ENCODE results near the gene GALNT11. TPM values are rescaled to one million over a fixed set of nuclear protein-coding genes. Genes with fewer than 3 reads are reported as not detected.
"Not testable (repeated sequence)": the region's sequence is repeated elsewhere in the genome, so short reads cannot be mapped to it uniquely, and the experiment has no call there.

The GALNT11 gene
- total RNA-seq, 1 donor from 2014 or later = 23.0 TPM

DNA sequence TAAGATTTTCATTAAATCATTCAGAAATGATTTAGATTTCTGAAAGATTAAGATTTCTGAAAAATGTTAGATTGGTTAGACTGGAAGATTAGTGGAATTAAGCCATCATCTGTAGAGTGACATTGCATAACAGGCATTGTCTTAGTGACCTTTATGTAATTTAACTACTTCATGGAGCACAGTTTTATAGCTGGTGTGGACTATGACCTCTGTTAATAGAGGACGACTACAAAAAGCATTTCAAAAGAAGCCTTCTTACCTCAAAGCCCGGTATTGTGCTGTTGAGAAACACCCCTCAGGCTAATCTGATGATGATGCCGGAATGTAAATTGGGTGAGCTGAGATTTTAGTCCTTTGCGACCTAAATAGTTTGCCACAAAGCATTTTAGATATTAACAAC lies 55.6 kb downstream of the GALNT11 start:
- FAIRE-seq (no peak), DNase-seq (ENCODE audit: low read depth) (no peak)
- no peaks in the 10 kb centered on the region for H3K9me3 Mint-ChIP-seq (ENCODE audit: unreplicated experiment)
- no peak overlapping the region for H3K4me3 ChIP-seq (ENCODE audit: insufficient read depth, low read depth, low read length)
- H2AFZ ChIP-seq (ENCODE audit: low read depth, low read length) = no peak overlapping the region
- H4K20me1 ChIP-seq (ENCODE audit: insufficient read depth, low read length) = peaks cover 18% of the 10 kb centered on the region
- H3K9ac ChIP-seq (ENCODE audit: low read length) = no peak overlapping the region
- H3K4me1 ChIP-seq (ENCODE audit: insufficient read depth, low read length) = no peaks in the 10 kb centered on the region
- peaks cover 4% of the 10 kb centered on the region for H3K79me2 ChIP-seq (ENCODE audit: insufficient read depth, low read length)
- H3K27me3 ChIP-seq (ENCODE audit: insufficient read depth, low read length) = no peaks in the 10 kb centered on the region
- no peaks in the 10 kb centered on the region for H3K27me3 Mint-ChIP-seq (ENCODE audit: low read depth, unreplicated experiment)
- peaks cover 19% of the 10 kb centered on the region for H3K4me1 Mint-ChIP-seq (ENCODE audit: low read depth, unreplicated experiment)
- no peak for TF ChIP-seq EZH2 (IDR thresholded peaks at IDR 0.05; ENCODE audit: insufficient read depth, low read length)
- H3K4me3 Mint-ChIP-seq (ENCODE audit: unreplicated experiment) = no peak overlapping the region
- H3K27ac Mint-ChIP-seq (ENCODE audit: unreplicated experiment) = no peak overlapping the region
- H3K27ac ChIP-seq (ENCODE audit: low read depth, low read length) = no peak overlapping the region
- no peak overlapping the region for H3K4me2 ChIP-seq (ENCODE audit: low read length)
- H3K36me3 Mint-ChIP-seq (ENCODE audit: low read depth, unreplicated experiment) = peaks cover 1% of the 10 kb centered on the region
- H3K9me3 ChIP-seq (ENCODE audit: insufficient read depth, low read depth, low read length) = no peaks in the 10 kb centered on the region
- no peaks in the 10 kb centered on the region for H3K36me3 ChIP-seq (ENCODE audit: insufficient read depth, low read length)

DNA sequence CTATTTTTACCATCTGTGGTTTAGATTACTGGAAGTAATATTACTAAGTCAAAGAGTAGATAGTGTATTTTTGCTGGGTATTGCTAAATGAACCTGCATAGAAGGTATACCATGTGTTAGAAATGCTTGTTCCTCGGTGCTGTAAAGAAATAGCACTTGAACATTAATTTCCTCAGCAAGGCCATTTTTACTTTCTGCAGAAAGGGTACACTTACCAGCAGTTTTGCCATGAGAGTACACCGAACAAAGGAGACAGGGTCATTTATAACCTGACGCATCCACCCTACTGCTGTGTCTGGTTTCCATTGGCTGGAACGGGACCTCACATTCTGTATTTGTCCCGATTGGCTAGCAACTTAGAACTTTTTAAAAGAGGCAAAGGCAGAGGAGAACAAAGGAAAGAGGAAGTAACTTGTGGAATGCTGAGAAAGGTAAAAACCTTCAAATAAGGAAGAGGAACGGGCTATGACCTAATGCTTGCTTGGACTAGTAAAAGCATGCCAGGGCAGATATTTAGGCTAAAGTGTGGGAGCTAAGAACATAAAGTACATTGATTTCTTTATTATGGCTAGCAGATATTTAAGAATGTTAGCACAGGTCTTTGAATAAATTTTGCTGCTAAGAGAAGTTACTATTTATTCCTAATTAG lies 56.7 kb downstream of the GALNT11 start:
- H3K27ac ChIP-seq (ENCODE audit: low read depth, low read length); H2AFZ ChIP-seq (ENCODE audit: low read depth, low read length); H3K9ac ChIP-seq (ENCODE audit: low read length); H3K27me3 ChIP-seq (ENCODE audit: insufficient read depth, low read length); H3K27me3 Mint-ChIP-seq (ENCODE audit: low read depth, unreplicated experiment); H4K20me1 ChIP-seq (ENCODE audit: insufficient read depth, low read length); H3K36me3 ChIP-seq (ENCODE audit: insufficient read depth, low read length); H3K79me2 ChIP-seq (ENCODE audit: insufficient read depth, low read length); H3K4me3 ChIP-seq (ENCODE audit: insufficient read depth, low read depth, low read length); H3K9me3 Mint-ChIP-seq (ENCODE audit: unreplicated experiment); H3K4me1 ChIP-seq (ENCODE audit: insufficient read depth, low read length); H3K36me3 Mint-ChIP-seq (ENCODE audit: low read depth, unreplicated experiment); H3K4me2 ChIP-seq (ENCODE audit: low read length); FAIRE-seq; H3K9me3 ChIP-seq (ENCODE audit: insufficient read depth, low read depth, low read length); DNase-seq (ENCODE audit: low read depth): not testable (repeated sequence)
- Mint-ChIP-seq H3K27ac (ENCODE audit: unreplicated experiment) (peak overlapping the region; percentile 16), H3K4me3 (ENCODE audit: unreplicated experiment) (peak overlapping the region; percentile 12), H3K4me1 (ENCODE audit: low read depth, unreplicated experiment) (peaks cover 19% of the 10 kb centered on the region)

DNA sequence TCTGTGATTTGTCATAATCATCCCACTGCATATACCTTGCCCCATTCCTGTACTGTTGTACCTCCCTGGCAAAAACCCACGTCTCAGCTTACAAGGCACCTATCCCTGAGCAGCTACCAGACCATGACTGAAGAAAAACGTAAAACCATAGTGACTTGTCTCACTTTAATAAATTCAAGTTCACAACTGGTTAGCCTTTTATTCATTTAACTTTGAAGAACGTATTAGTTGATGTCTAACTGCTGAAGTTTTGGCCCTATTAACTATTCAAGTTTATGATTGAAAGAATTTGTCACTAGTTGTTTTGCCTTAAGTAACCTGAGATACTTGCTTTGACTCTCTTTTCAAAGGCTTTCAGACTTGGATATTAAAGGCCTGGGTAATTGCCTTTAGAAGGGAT lies 59.7 kb downstream of the GALNT11 start:
- H3K4me2 ChIP-seq (ENCODE audit: low read length) = no peak overlapping the region
- no peak overlapping the region for H3K4me3 ChIP-seq (ENCODE audit: insufficient read depth, low read depth, low read length)
- H3K4me1 ChIP-seq (ENCODE audit: insufficient read depth, low read length) = no peaks in the 10 kb centered on the region
- no peaks in the 10 kb centered on the region for H3K36me3 ChIP-seq (ENCODE audit: insufficient read depth, low read length)
- H3K27me3 ChIP-seq (ENCODE audit: insufficient read depth, low read length) = no peaks in the 10 kb centered on the region
- no peak overlapping the region for H3K27ac ChIP-seq (ENCODE audit: low read depth, low read length)
- Mint-ChIP-seq H3K36me3 (ENCODE audit: low read depth, unreplicated experiment) (peaks cover 12% of the 10 kb centered on the region), H3K27me3 (ENCODE audit: low read depth, unreplicated experiment) (no peaks in the 10 kb centered on the region), H3K4me3 (ENCODE audit: unreplicated experiment) (no peak overlapping the region), H3K9me3 (ENCODE audit: unreplicated experiment) (peaks cover 7% of the 10 kb centered on the region), H3K4me1 (ENCODE audit: low read depth, unreplicated experiment) (peaks cover 10% of the 10 kb centered on the region), H3K27ac (ENCODE audit: unreplicated experiment) (no peak overlapping the region)
- no peaks in the 10 kb centered on the region for H4K20me1 ChIP-seq (ENCODE audit: insufficient read depth, low read length)
- DNase-seq (ENCODE audit: low read depth) = no peak
- FAIRE-seq = no peak
- no peak overlapping the region for H3K9ac ChIP-seq (ENCODE audit: low read length)
- peaks cover 11% of the 10 kb centered on the region for H3K9me3 ChIP-seq (ENCODE audit: insufficient read depth, low read depth, low read length)
- no peak for TF ChIP-seq EZH2 (IDR thresholded peaks at IDR 0.05; ENCODE audit: insufficient read depth, low read length)
- TF ChIP-seq, protein P1, sequence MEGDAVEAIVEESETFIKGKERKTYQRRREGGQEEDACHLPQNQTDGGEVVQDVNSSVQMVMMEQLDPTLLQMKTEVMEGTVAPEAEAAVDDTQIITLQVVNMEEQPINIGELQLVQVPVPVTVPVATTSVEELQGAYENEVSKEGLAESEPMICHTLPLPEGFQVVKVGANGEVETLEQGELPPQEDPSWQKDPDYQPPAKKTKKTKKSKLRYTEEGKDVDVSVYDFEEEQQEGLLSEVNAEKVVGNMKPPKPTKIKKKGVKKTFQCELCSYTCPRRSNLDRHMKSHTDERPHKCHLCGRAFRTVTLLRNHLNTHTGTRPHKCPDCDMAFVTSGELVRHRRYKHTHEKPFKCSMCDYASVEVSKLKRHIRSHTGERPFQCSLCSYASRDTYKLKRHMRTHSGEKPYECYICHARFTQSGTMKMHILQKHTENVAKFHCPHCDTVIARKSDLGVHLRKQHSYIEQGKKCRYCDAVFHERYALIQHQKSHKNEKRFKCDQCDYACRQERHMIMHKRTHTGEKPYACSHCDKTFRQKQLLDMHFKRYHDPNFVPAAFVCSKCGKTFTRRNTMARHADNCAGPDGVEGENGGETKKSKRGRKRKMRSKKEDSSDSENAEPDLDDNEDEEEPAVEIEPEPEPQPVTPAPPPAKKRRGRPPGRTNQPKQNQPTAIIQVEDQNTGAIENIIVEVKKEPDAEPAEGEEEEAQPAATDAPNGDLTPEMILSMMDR (IDR thresholded peaks at IDR 0.05; ENCODE audit: insufficient read depth, low read depth, low read length) = no peak
- no peak overlapping the region for H2AFZ ChIP-seq (ENCODE audit: low read depth, low read length)
- no peaks in the 10 kb centered on the region for H3K79me2 ChIP-seq (ENCODE audit: insufficient read depth, low read length)

All from astrocyte (in vitro differentiated cells and primary cell).